Measurements from ENCODE around the gene PDIA4.
A peak's percentile ranks its signal among the peaks of the same experiment; 100 is the strongest.
"Not testable (repeated sequence)": the region's sequence is repeated elsewhere in the genome, so short reads cannot be mapped to it uniquely, and the experiment has no call there.

The PDIA4 gene

GRCh38 chr7:149028346-149029109 is at the start of gene PDIA4:
TSS of gene PDIA4 (minus strand) at chr7:149028505. CDS start at chr7:149028408, 97 bp downstream.
- peak; percentile 98 to 99 for DNase-seq (ENCODE audit: low read depth in 2 of 2)

GRCh38 chr7:149077594-149077993 is 49.3 kb upstream of the PDIA4 start:
- no peak for DNase-seq (ENCODE audit: low read depth in 2 of 2)

- no peak for DNase-seq (ENCODE audit: low read depth in 2 of 2)
Measured at GRCh38 chr7:149075286-149075685, 47.0 kb upstream of the PDIA4 start.

- no peak for DNase-seq (ENCODE audit: low read depth in 2 of 2)
Measured at GRCh38 chr7:149074116-149074885, 46.0 kb upstream of the PDIA4 start.

- DNase-seq (ENCODE audit: low read depth in 2 of 2): no peak
Measured at GRCh38 chr7:149072438-149072775, 44.1 kb upstream of the PDIA4 start.

- DNase-seq (ENCODE audit: low read depth in 2 of 2): peak in 1 of 2 donors; percentile 28
Measured at GRCh38 chr7:149071641-149072437, 43.5 kb upstream of the PDIA4 start.

GRCh38 chr7:149071182-149071635 is 42.9 kb upstream of the PDIA4 start:
- no peak for DNase-seq (ENCODE audit: low read depth in 2 of 2)

- DNase-seq (ENCODE audit: low read depth in 2 of 2): no peak
Measured at GRCh38 chr7:149070372-149071125, 42.2 kb upstream of the PDIA4 start.

GRCh38 chr7:149067869-149068268 is 39.6 kb upstream of the PDIA4 start:
- no peak for DNase-seq (ENCODE audit: low read depth in 2 of 2)

- DNase-seq (ENCODE audit: low read depth in 2 of 2): no peak
Measured at GRCh38 chr7:149063476-149063875, 35.2 kb upstream of the PDIA4 start.

- not testable (repeated sequence) for DNase-seq (ENCODE audit: low read depth in 2 of 2)
Measured at GRCh38 chr7:149062217-149062899, 34.1 kb upstream of the PDIA4 start.

GRCh38 chr7:149060156-149060555 is 31.9 kb upstream of the PDIA4 start:
- DNase-seq (ENCODE audit: low read depth in 2 of 2): no peak

GRCh38 chr7:149053885-149054284 is 25.6 kb upstream of the PDIA4 start:
- no peak for DNase-seq (ENCODE audit: low read depth in 2 of 2)

GRCh38 chr7:149053384-149053783 is 25.1 kb upstream of the PDIA4 start:
- no peak for DNase-seq (ENCODE audit: low read depth in 2 of 2)

- no peak for DNase-seq (ENCODE audit: low read depth in 2 of 2)
Measured at GRCh38 chr7:149050941-149051340, 22.6 kb upstream of the PDIA4 start.

GRCh38 chr7:149048805-149049204 is 20.5 kb upstream of the PDIA4 start:
- DNase-seq (ENCODE audit: low read depth in 2 of 2): no peak

- DNase-seq (ENCODE audit: low read depth in 2 of 2): no peak
Measured at GRCh38 chr7:149046416-149046815, 18.1 kb upstream of the PDIA4 start.

- no peak for DNase-seq (ENCODE audit: low read depth in 2 of 2)
Measured at GRCh38 chr7:149043936-149044335, 15.6 kb upstream of the PDIA4 start.

GRCh38 chr7:149041350-149041749 is 13.0 kb upstream of the PDIA4 start:
- no peak for DNase-seq (ENCODE audit: low read depth in 2 of 2)

GRCh38 chr7:149038641-149039040 is 10.3 kb upstream of the PDIA4 start:
- DNase-seq (ENCODE audit: low read depth in 2 of 2): not testable (repeated sequence)

GRCh38 chr7:149036676-149037075 is 8.4 kb upstream of the PDIA4 start:
- no peak for DNase-seq (ENCODE audit: low read depth in 2 of 2)

Data from stimulated activated CD8-positive, alpha-beta memory T cell treated with anti-CD3 and anti-CD28 coated beads, Interleukin-2, amount 100 ng/mL, for 1 hour (primary cell).